Measurements from ENCODE around the gene PLEKHG4. TPM values are rescaled to one million over a fixed set of nuclear protein-coding genes. Genes with fewer than 3 reads are reported as not detected.

The PLEKHG4 gene
- total RNA-seq, 1 donor from 2014 or later, result 0.32 TPM

DNA sequence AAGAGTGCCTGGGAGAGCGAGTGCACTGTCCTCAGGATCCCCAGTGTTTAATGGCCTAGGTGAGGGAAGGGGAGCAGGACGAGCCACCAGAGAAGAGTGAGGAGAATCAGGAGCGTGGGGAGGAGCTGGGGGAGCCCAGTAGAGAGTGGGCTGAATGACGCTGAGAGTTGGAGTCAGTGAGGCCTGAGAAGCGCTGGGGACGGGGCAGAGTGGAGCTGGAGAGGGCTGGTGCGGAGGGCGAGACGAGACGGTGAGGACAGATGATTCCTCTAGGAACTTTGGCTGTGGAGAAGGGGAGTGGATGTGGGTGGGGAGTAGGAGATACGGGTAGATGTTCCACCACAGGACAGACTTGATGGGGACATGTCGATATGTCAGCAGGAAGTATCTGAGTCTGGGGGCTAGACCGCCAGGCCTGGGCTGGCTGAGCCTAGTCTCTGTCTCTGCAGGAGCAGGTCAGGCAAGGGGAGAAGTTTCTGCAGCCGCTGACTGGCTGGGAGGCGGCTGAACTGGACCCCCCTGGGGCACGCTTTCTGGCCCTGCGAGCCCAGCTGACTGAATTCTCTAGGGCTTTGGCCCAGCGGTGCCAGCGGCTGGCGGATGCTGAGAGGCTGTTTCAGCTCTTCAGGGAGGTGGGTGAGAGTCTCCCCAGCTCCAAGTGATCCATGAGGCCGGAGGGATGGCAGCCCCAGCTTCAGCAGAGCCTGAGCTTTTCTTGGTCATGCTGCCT lies 4.7 kb downstream of the PLEKHG4 start:
- no peak for DNase-seq (ENCODE audit: low read depth)

DNA sequence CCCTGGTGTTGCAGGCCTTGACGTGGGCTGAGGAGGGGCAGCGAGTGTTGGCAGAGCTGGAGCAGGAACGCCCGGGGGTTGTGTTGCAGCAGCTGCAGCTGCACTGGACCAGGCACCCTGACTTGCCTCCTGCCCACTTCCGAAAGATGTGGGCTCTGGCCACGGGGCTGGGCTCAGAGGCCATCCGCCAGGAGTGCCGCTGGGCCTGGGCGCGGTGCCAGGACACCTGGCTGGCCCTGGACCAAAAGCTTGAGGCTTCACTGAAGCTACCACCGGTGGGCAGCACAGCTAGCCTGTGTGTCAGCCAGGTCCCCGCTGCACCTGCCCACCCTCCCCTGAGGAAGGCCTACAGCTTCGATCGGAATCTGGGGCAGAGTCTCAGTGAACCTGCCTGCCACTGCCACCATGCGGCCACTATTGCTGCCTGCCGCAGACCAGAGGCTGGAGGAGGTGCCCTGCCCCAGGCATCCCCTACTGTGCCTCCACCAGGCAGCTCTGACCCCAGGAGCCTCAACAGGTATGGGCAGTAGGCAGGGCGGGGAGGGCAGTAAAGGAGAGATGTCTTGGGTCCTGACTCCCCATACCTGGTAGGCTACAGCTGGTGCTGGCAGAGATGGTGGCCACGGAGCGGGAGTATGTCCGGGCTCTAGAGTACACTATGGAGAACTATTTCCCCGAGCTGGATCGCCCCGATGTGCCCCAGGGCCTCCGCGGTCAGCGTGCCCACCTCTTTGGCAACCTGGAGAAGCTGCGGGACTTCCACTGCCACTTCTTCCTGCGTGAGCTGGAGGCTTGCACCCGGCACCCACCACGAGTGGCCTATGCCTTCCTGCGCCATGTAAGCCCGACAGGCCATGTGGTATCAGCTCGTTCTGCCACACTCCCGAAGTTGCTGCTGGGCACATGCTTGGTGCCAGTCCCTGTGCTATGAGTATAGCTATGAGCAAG lies 5.6 kb downstream of the PLEKHG4 start:
- DNase-seq (ENCODE audit: low read depth), result peak; percentile 64

DNA sequence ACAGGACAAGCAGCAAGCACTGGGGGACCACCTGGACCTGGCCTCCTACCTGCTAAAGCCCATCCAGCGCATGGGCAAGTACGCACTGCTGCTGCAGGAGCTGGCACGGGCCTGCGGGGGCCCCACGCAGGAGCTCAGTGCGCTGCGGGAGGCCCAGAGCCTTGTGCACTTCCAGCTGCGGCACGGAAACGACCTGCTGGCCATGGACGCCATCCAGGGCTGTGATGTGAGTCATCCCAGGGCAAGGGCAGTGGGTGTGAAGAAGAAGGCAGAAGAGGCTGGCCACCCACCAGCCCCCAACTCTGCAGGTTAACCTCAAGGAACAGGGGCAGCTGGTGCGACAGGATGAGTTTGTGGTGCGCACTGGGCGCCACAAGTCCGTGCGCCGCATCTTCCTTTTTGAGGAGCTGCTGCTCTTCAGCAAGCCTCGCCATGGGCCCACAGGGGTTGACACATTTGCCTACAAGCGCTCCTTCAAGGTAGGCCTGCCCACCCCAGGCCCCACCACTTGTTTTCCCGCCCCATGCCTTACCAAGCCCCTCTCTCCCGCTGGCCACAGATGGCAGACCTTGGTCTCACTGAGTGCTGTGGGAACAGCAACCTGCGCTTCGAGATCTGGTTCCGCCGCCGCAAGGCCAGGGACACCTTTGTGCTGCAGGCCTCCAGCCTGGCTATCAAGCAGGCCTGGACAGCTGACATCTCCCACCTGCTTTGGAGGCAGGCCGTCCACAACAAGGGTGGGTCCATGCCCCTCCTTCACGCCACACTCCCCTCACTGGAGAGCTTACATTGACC lies 7.3 kb downstream of the PLEKHG4 start:
- DNase-seq (ENCODE audit: low read depth), result no peak

DNA sequence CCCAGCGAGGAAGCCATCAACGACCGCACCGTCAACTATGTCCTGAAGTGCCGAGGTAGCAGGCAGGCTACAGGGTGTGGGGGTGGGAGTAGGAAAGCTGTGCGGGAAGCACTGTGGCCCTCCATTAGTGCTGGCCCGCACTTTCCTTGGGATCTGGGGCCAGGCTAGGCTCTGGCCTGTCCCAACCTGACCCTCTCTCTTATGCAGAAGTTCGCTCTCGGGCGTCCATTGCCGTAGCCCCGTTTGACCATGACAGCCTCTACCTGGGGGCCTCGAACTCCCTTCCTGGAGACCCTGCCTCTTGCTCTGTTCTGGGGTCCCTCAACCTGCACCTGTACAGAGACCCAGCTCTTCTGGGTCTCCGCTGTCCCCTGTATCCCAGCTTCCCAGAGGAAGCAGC lies 8.6 kb downstream of the PLEKHG4 start:
- no peak for DNase-seq (ENCODE audit: low read depth)

DNA sequence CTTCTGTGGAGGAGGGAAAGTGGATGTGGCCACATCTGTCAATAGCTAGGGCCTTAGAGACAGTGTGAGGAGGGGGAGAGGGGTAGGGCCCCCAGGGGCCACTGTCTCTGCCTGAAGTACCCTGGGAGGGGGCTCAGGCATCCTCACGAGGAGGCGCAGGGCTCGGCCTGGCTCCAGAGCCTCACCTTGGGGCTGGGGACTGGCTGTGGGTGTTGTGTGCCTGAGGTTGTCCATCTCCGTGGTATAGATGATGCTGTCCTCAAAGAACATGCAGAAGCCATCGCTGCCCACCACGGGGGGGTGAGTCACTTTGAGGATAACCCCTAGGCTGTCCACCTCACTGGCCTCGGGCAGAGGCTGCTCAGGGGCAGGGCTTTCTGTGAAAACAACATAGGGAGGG lies 12.1 kb downstream of the PLEKHG4 start:
- DNase-seq (ENCODE audit: low read depth), result no peak

DNA sequence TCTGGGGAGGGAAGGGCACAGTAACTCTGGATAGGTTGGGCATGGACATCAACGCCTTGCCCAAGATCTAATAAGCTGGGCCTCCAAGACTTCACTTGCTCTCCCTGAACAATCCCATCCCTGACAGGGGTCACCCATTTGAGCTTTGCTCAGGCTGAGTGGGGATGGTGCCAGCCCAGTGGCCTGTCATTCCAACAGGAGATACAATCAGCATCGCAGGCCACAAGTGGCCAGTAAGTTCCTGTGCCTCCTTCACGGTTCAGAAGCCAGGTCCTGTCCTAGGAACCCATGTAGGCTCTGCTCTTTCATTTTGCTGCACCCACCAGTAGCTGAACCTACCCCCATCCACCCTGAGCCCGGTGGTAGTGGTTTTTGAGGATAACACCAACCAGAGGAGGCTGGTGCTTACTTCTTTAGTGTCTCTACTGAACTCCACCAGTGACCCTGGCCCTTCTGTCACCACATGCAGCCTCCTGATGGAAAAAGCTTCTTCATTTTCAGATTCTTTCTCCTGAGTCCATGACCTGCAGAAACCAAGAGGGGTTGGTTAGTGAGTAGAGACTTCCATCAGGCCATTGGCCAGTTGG lies 14.9 kb downstream of the PLEKHG4 start:
- no peak for DNase-seq (ENCODE audit: low read depth)

DNA sequence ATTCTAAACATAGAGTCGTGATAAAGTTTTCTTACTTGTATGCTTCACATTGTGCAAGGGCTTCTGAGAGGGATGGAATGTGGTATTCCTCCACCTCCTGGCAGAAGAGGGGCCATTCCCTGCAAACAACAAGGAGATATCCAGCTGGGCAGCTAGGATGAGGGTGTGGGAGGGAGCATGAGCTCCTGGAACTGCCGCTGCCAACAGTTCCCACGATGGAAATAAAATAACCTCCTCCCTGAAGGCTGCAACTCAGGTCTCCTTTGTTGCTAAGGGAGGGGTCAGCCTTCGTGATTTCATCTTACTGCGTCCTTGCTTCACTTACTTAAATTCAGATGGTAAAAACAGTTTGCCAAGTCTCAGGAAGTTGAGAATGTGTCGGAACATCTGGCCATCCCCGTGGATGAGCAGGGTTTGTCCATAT lies 15.6 kb downstream of the PLEKHG4 start:
- no peak for DNase-seq (ENCODE audit: low read depth)

DNA sequence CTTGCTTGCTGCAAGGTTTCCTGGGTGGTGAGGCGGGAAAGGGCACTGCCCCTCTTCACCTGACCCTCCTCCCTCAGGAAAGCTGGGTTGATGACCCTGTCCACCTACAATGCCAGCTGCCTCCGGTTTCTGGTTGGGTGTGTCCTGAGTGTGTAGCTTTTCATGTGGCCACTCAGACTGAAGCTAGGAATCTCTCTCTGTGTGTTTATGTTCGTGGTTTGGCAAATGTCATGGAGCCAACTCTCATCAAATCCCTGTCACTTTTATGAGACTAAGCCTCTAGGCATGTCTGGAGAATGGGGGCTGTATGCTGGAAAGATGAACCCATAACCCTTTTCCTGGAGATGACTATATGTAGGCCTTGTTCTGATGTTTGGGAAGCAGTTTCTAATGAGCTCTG lies 17.1 kb downstream of the PLEKHG4 start:
- peak; percentile 62 for DNase-seq (ENCODE audit: low read depth)

DNA sequence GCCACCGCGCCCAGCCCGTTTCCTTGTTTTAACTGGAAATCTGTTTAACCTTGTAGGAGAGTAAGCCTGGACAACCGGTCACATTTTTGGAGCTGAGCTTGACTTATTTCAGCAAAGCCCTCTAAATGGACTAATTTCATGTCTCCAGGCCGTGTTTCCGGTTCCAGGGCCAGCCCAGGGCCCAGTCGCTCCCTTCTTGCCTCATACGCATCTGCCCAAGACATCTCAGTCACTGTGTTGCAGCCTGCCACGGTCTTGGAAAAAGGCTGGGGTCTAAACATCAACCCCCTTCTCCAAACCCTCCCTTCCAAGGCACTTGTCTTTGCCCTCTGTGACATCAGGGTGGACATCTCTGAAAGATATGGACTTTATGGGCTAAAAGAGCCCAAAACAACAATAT lies 18.9 kb downstream of the PLEKHG4 start:
- DNase-seq (ENCODE audit: low read depth), result no peak

DNA sequence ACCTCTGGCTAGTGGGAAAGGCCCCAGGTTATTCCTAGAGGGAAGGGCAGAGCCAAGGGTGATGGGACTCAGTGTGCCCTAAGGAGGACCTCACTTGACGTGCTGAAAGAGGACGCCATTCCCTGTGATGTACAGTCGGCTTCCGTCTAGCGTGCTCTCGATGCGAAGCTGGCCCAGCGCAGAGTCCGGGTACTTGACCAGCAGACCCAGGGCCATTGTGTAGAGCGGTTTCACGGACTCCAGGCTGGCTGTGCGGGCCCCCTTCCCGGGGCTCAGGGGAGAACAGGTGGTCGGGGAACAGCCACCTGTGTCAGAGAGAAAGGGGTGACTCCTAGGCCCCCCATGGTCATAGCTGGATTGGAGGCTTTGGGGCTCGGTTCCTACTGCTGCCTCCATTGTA lies 19.9 kb downstream of the PLEKHG4 start:
- DNase-seq (ENCODE audit: low read depth), result no peak

DNA sequence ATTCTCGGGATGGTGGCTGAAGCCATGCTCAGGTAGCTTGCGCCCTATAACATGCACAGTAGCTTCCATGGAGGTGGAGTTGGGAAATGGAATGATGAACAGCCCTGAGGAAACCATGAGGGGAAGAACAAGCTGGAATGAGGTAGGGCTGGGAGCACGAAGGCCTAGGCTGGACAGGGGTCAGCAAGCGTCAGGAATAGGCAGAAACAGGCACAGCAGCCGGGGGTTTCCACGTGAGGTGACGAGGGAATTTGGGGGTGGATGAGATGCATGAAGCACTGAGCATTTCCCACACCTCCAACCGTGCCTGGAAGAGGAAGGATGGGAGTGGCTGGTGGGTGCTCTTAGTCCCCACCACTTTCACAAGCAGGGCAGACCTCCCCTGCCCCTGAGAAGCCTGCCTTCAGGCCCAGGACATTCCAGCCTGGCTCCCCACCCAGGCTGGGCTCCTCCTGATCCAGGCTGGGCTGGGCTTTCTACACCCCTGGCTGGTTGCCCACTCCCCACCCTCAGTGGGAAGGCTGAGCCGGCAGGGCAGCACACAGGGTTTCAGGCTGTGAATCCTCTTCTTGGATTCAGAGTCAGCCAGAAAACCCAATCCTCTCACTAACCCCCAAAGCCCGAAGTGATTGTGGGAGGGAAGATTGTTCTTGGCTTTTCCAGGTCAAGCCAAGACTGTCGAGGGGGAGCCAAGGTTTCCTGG lies 21.9 kb downstream of the PLEKHG4 start:
- peak; percentile 23 for DNase-seq (ENCODE audit: low read depth)

DNA sequence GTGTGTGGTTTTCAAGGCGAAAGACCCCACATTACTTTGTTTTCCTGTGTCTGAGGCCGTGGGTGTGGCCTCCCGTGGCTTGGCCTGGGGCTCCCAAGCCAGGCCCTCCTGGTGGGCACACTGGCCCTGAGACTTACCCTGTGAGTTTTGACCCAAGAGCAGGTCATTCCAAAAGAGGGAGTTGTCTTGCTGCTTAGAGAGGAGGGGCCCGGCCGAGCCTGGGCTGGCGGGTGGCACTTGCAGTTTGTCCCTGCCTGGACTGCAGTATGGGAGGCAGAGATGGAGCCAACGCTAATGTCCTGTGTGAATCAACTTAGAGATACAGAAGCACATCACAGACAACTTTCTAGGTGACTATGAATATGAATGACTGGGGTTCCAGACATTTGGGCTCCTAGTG lies 22.7 kb downstream of the PLEKHG4 start:
- DNase-seq (ENCODE audit: low read depth), result no peak

DNA sequence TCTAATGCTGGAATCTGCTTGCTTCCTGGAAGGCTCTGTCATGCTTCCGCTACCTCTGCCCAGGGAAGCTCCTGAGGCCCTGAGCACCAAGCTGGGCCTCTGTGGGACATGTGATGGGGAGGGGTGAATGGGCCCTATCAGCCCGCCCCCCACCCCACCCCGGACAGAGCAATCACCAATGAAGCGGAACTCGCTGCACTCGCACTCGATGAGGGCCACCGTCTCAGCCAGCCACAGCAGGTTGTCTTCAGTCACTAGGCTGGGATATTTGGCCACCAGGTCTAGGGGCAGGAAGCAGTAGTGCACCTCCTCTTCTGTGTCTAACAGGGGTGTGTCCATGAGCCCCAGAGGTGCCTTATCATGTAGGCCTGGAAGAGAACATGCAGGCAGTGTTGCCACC lies 23.6 kb downstream of the PLEKHG4 start:
- DNase-seq (ENCODE audit: low read depth), result no peak

DNA sequence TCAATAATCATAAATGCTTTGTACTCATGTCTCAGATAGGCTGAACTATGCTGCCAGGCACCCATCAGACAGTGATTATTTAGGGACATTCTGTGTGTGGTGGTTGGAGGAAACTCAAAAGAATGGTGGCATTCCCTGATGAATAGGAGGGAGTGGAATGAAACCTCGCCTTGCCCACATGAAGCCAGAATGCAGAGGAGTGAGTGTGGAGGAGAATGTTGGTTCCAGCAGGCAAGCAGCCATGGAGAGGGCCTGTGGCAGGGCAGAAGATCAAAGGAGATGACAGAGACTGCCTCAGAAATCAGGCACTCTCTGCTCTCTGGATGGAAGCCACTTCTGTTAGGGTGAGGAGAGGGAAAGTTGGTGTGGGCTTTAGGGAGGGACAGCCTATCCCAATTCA lies 24.7 kb downstream of the PLEKHG4 start:
- DNase-seq (ENCODE audit: low read depth), result peak; percentile 79

DNA sequence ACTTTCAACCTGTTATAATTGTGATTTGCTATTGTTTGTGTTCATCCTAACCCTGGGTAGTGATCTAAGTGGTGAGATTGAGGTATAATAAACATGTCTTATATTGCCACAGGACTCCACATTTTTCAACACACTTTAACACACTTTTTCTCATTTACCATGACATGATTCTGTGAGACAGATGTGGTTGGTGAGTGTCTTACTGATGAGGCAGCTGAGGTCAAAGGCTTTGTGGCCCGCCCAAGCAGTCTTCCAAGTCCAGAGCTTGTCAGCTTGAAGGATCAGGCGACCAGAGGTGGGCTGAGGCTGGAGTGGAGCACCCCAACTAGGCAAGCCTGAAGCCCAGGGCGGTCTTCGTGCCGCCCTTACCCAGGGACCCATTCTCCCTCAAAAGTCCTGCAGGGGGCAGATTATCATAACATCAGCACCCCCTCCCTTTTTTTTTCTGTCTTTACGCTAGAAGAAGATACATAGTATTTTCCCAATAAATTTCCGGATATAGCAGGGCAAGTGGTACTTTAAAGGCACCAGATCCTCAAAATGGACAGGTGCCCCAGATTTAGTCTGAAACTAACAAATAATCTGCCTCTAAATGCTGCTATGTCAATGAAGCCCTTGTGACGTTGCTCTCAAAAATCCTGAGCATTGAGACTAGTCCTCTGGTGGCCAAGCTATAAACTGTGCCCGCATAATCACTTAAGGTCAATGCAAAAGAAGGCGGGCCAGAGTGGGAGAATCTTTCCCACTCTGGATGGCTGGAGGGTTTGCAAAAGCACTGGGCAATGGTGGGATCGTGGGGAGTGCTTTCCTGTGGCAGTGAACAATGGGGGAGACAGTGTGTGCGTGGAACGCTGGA lies 26.1 kb downstream of the PLEKHG4 start:
- no peak for DNase-seq (ENCODE audit: low read depth)

DNA sequence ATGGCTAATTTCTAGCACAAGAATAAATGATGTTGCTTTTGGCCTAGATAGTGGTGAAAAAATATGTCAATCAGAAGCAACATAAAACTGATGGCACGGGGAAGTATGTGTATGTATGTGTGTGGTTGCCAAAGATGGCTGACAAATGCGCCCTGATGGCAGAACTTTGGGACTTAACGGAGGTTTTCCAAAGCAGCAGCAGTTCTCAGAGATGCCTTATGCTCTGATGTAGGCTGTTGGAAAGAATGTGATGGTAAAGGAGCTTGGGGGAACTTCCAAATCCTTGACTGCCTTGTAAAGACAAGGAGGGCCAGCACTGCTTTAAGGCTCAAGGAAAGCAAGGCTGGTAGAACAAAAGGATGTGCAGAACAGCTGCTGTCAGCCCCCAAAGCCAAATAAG lies 31.2 kb downstream of the PLEKHG4 start:
- DNase-seq (ENCODE audit: low read depth), result no peak

DNA sequence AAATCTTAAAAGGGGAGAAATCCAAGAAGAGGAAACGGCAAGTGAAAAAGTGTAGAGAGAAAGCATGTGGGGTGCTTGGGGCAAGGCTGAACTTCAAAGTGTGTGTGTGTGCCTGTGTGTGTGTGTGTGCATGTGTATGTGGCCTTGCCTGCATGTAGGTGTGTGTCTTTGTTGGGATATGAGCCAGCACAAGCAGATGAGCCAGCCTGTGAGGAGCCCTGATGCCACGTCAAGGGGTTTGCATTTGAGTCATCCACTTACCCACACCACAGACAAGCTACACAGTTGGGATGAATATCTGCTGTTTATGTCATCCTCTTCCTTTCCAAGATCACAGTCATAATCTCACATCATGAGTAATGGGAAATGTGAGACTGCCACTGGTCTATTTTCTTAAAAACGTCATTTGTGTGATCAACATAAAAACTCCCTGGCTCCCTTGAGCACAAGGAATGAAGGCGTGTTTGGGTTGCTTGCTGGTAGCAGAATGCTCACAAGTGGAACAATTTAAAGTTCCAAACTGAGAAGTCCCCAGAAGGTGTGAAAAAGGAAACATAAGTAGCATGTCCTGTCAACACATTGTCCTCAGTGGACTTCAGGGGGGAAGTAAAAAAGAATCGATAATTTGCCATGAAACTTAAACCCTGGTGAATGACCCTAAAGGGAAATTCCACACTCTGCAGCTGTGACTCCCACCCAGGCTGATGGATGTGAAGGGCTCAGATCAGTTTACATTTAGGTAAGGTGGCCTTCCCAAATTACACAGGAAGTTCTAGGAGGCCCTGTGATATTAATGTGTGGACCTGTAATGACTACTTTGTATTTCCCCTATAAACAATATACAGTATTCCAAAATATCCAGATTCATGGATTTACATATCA lies 32.5 kb downstream of the PLEKHG4 start:
- peak; percentile 93 for DNase-seq (ENCODE audit: low read depth)

DNA sequence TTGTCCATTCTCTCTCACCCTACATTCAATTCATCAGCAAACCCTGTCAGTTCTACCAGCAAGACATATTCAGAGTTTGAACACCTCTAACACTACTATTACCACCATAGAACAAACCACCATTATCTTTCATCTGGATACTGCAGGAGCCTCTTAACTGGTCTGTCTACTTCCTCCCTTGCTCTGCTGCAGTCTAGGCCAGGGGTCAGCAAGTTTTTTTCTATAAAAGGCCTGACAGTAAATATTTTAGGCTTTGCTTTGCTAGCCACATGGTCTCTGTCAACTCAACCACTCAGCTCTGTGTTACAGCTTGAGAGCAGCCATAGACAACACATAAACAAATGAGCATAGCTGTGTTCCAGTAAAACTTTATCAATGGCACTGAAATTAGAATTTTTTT lies 33.4 kb downstream of the PLEKHG4 start:
- peak; percentile 6 for DNase-seq (ENCODE audit: low read depth)

DNA sequence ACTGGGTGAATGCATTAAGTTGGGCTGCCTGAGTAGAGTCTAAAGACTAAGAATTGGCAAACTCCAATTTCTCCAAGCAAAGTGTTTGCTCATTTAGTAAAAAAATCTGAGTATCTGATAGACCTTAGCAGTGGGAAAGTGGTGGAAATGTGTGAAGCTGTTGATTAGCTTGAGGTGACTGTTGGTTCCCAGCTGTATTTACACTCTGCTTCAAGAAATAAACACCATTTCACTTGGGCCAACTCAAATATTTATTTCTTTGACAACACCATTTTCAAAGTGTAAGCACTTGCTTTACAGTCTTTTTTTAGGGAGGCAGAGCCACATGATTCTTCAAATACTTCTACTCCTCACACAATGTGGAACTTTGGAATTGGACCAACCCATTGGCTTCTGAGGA lies 38.5 kb downstream of the PLEKHG4 start:
- no peak for DNase-seq (ENCODE audit: low read depth)

Measured in myocyte (in vitro differentiated cells).